ENCODE measurements around the gene USP6NL.

The USP6NL gene

GRCh38 chr10:11551916-11552602 is 59.4 kb downstream of the USP6NL start:
- DNase-seq (ENCODE audit: low read depth in 3 of 3) = no peak

DNA sequence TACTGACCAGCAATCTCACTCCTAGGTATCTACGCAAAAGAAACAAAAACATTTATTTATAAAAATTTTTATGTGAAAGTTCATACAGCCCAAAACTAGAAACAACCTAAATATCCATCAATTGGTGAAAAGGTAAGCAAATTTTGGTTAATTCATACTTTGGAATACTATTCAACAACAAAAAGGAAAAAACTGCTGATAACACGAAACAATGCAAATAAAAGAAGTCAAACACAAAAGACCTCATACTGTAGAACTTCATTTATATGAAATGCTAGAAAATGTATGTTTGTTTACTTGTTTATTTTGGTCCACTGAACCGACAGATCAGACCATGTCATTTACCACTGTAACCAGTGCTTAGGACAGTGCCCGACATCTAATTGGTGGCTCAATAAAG is 60.3 kb downstream of the USP6NL start:
- no peak for DNase-seq (ENCODE audit: low read depth in 3 of 3)

DNA sequence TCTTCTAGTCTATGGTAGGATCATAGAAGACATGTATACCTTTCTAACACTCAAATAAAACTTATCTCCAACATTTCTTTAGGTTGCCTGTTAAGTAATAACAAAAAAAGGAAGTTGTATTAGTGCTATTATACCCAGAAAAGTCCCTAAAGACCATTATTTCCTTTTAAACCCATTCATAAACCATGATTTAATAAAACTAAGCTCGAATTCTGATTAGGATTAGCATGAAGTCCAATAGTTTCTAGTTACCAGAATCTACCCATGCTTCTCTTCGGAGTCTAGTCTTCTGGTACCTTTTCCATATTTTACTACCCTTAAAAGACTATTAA is 62.7 kb downstream of the USP6NL start:
- DNase-seq (ENCODE audit: low read depth in 3 of 3) = no peak

DNA sequence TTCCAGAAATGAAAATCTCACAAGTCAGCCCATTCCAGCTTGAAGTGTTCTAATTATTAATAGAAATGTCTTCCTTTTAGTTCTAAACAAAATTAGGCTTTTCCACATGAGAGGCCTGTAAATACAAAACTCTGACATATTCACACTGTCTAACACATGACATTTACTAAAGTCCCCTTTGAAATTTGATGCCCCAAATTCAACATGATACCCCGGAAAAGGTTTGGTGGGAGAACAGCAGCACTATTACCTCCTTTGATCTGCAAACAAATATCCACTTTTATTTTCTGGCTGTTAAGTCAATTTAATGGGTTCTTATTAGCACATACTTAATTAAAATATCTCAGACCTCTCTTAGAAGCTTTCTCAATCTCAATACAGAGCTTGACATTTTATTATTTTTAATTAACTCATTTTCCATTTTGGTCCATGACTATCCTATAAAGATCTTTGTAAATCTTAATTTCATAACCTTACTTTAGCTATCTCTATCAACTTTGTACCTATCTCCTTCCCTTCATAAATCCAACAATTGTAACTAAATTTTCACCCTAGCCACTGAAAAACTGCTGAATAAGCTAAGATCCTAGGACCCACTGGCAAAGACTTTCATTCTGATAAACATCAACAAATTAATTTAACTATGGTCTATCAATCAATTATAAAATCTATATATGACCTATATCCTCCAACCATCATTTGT is 63.2 kb downstream of the USP6NL start:
- DNase-seq (ENCODE audit: low read depth in 3 of 3) = no peak

GRCh38 chr10:11546581-11546980 is 64.9 kb downstream of the USP6NL start:
- DNase-seq (ENCODE audit: low read depth in 3 of 3) = no peak

- DNase-seq (ENCODE audit: low read depth in 3 of 3) = no peak
Measured at GRCh38 chr10:11541296-11541695, 70.2 kb downstream of the USP6NL start.

GRCh38 chr10:11539191-11539868 is 72.1 kb downstream of the USP6NL start:
- no peak for DNase-seq (ENCODE audit: low read depth in 3 of 3)

DNA sequence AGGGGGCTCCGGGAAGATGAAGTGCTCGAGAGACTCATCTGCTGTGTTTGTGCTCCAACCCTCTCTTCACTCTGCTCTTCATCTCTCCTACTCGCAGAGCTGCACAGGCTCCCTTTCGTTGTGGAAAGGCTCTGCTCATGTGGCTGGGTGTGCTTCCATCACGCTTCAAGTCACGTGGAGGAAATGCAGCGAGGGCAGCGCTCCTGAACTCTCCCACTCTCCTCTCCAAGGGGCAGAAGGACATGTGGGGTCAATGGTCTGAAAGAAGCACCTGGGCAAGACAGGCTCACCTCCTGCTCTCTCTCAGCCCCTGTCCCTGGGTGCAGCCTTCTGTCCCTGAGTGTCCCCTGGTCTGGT is 72.6 kb downstream of the USP6NL start:
- no peak for DNase-seq (ENCODE audit: low read depth in 3 of 3)

GRCh38 chr10:11536228-11536627 is 75.2 kb downstream of the USP6NL start:
- no peak for DNase-seq (ENCODE audit: low read depth in 3 of 3)

DNA sequence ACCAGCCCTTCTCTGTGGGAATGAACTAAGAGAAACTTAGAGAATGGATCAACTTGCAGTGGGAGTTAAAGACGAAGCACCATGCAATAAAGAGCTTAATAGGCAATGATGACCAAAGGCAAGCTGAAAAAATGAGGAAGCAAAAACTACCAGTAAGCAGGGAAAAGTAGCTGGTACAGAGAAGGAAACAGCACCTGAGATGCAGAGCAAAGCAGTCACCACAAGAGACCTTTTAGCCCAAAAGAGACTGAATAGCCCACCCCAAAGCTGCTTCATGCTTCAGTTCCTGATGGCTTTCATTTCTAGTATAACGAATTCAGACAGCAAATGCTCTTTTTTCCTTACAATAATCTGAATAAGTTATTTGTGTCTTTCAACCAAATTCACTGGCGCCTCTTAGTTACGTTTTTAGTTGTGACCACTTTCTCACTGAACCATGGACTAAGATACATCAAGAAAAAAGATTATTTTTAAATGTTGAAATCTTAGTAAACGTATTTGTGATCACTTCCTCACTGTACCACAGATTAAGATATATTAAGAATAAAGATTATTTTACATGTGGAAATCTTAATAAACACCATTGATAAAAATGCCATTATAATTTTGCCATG is 76.0 kb downstream of the USP6NL start:
- DNase-seq (ENCODE audit: low read depth in 3 of 3) = no peak

- no peak for DNase-seq (ENCODE audit: low read depth in 3 of 3)
Measured at GRCh38 chr10:11533328-11533781, 78.1 kb downstream of the USP6NL start.

DNA sequence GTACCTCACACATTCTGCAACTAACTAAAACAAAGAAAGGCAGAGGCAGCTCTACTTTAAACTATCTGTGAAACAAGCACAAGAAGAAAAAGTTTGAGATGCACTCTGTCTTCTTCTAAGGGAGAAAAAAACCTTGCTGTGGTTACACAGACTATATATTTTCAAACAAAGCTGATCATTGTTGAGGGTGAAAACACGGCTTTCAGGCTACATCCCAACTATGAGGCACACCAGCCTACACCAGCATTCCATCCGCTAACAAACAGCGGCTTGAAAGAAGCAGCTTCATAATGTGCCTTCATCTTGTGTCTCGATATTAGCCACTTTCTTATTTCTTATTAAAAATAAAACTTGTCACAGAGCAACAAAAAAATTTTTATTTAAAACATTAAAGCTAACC is 79.1 kb downstream of the USP6NL start:
- DNase-seq (ENCODE audit: low read depth in 3 of 3) = no peak

GRCh38 chr10:11530806-11531205 is 80.6 kb downstream of the USP6NL start:
- DNase-seq (ENCODE audit: low read depth in 3 of 3) = no peak

DNA sequence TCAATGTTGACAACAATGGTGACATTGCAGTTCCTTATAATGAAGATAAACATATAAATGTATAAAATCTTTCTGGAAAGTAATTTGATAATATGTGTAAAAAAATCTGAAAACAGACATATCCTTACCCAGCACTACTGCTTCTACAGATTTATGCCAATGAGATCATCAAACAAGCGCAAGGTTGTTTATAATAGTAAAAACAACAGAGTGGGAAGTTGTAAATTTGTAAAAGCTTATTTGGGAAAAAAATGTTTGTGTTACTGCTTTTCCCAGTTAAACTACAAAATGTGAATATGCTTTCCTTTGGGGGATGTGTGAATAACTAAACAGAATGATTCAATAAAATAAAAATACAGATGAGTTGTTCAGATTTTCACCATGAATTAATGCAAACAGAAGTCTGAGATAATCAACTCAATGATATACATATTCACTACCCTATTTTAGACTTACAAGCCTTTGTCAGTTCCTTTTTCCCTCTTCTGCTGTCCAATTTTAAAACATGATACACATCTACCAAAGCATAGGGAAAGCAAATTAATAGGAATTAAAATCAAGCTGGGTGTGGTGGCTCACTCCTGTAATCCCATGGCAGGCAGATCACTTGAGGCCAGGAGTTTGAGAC is 82.1 kb downstream of the USP6NL start:
- DNase-seq (ENCODE audit: low read depth in 3 of 3) = no peak

- DNase-seq (ENCODE audit: low read depth in 3 of 3) = no peak
Measured at GRCh38 chr10:11528286-11528685, 83.2 kb downstream of the USP6NL start.

GRCh38 chr10:11527691-11528255 is 83.7 kb downstream of the USP6NL start:
- DNase-seq (ENCODE audit: low read depth in 3 of 3) = no peak

DNA sequence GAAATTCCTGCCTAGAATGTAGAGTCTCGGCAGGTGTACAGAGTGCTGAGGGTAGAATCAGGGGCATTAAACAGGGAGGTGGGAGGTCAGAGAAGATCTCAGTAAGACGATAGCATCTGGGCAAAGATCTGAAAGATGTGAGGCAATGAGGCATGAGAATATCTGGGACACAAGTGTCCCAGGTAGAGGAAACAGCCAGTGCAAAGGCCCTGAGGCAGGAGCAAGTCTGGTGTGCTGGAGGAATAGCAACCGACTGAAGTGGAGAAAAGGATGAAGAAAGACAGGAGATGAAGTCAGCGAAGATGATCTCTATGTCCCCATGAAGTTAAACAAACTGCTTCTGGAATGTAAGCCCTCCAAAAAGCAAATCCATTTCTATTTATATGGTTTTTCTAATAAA is 84.4 kb downstream of the USP6NL start:
- no peak for DNase-seq (ENCODE audit: low read depth in 3 of 3)

- DNase-seq (ENCODE audit: low read depth in 3 of 3) = no peak
Measured at GRCh38 chr10:11525503-11525902, 85.9 kb downstream of the USP6NL start.

GRCh38 chr10:11522821-11523245 is 88.6 kb downstream of the USP6NL start:
- no peak for DNase-seq (ENCODE audit: low read depth in 3 of 3)

DNA sequence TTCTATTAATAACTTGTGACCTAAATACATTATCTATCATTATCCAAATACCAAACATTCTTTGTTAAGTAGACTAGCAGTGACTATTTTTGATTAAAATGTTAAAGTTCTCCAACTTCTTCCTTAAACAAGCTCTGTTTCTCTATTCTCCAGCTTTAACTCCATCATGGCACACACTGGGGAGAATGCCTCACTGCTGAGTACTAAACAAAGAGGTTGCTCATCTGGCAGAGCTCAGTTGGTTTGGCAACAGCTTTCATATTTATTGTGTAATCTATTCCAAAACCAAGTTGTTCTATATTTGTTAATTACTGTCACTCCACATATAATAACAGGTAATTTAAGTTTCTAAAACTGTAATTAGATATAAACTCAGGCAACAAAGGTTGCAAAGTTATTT is 89.6 kb downstream of the USP6NL start:
- no peak for DNase-seq (ENCODE audit: low read depth in 3 of 3)

- no peak for DNase-seq (ENCODE audit: low read depth in 3 of 3)
Measured at GRCh38 chr10:11520892-11521291, 90.6 kb downstream of the USP6NL start.

DNA sequence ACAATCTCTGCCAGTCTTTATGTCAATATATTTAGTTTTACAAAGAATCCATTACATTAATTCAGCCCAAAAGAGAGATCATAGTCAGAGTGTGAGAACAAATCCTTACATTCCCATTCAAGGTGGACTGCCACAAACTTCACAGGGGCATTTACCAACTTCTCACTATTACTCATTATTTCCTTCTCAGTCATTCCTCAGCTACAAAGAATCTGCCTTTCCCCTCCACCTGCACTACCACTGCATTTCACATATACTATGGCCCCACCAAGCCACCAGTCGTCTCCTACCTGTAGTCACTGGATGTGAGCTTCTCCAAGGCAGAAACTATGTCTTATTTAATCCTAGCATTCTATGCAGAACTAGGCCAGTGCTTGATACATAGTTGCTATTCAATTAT is 94.3 kb downstream of the USP6NL start:
- peak in 1 of 3 experiments; percentile 4 for DNase-seq (ENCODE audit: low read depth in 3 of 3)

Data from stimulated activated CD4-positive, alpha-beta T cell treated with anti-CD3 and anti-CD28 coated beads, TNF-alpha, amount 100 ng/mL, for 24 hours (primary cell).